Measurements from ENCODE around the gene C2CD2.

C2CD2 gene

DNA sequence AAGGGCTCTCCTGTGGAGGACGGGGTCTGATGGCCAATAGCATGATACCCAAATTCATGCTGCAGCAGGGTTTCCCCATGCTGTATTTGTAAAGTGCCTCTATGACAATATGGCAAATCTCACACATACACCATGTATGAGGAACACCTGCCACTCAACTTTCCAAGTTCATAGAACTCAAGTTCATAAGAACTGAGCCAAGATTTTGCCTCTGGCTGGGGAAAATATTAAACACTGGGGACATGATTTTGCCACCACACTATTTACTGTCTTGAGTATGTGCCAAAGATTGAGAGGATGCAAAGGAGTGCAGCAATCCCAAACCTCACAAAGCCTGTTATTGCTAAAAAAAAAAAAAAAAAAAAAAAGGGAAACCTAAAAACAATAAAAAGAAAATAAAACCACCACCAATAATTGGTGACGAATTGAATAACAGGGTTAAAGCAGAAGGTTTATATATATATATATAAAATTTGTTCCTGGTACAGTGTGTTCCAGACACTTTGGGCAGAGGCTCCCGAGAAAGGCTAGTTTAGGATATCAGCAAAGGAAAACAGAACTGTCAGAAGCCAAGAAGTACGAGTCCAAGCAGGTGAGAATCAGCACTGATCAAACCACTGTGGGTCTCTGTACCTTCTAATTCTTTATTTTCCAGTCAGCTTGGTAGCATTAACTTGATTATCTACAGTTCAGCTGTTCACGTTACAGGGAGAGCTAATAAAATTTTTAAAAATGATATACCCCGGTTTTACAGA, 32.0 kb upstream of the C2CD2 start:
- no peak for DNase-seq (ENCODE audit: extremely low read depth, low read depth)
- H3K4me3 ChIP-seq (replicated peaks; ENCODE audit: low read depth, low read length) = no peak overlapping the region
- TF ChIP-seq, protein P1, sequence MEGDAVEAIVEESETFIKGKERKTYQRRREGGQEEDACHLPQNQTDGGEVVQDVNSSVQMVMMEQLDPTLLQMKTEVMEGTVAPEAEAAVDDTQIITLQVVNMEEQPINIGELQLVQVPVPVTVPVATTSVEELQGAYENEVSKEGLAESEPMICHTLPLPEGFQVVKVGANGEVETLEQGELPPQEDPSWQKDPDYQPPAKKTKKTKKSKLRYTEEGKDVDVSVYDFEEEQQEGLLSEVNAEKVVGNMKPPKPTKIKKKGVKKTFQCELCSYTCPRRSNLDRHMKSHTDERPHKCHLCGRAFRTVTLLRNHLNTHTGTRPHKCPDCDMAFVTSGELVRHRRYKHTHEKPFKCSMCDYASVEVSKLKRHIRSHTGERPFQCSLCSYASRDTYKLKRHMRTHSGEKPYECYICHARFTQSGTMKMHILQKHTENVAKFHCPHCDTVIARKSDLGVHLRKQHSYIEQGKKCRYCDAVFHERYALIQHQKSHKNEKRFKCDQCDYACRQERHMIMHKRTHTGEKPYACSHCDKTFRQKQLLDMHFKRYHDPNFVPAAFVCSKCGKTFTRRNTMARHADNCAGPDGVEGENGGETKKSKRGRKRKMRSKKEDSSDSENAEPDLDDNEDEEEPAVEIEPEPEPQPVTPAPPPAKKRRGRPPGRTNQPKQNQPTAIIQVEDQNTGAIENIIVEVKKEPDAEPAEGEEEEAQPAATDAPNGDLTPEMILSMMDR (IDR thresholded peaks at IDR 0.05; ENCODE audit: low read depth, low read length, missing control alignments) = no peak

DNA sequence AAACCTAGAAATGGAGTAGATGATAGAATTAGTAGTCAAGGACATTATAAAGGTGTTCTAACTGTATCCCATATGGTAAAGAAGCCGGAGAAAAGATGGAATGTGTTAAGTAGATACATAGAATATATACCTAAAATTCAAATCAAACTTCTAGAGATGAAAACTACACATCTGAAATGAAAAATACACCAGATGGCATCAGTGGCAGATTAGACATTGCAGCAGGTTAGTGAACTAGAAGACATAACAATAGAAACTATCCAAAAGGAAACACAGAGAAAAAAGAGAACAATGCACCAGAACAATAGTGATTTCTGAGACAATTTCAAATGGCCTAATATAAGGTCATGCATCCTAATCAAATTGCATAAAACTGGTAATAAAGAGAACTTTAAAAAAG, 29.4 kb upstream of the C2CD2 start:
- no peak for DNase-seq (ENCODE audit: extremely low read depth, low read depth)
- H3K4me3 ChIP-seq (replicated peaks; ENCODE audit: low read depth, low read length) = no peak overlapping the region
- TF ChIP-seq, protein P1 (IDR thresholded peaks at IDR 0.05; ENCODE audit: low read depth, low read length, missing control alignments) = no peak

DNA sequence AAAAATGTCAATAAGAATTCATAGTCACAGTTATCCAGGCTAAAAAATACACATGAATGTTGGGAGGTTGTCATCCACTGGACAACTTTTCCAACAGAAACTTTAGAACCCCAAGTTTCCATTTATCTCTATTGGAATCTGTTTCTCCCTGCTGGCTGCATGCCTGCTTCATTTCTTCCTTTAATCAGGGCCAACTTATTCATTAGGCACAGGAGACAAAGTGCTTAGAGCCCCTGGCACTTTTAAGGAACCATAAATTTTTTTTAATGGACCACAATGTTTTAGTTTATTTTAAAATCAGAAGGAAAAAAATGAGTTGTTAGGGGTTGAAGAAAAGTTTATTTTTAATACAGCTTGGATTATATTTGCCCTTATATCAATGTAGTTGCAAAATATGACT, 26.7 kb upstream of the C2CD2 start:
- no peak overlapping the region for H3K4me3 ChIP-seq (replicated peaks; ENCODE audit: low read depth, low read length)
- no peak for DNase-seq (ENCODE audit: extremely low read depth, low read depth)
- TF ChIP-seq, protein P1 (IDR thresholded peaks at IDR 0.05; ENCODE audit: low read depth, low read length, missing control alignments) = no peak

DNA sequence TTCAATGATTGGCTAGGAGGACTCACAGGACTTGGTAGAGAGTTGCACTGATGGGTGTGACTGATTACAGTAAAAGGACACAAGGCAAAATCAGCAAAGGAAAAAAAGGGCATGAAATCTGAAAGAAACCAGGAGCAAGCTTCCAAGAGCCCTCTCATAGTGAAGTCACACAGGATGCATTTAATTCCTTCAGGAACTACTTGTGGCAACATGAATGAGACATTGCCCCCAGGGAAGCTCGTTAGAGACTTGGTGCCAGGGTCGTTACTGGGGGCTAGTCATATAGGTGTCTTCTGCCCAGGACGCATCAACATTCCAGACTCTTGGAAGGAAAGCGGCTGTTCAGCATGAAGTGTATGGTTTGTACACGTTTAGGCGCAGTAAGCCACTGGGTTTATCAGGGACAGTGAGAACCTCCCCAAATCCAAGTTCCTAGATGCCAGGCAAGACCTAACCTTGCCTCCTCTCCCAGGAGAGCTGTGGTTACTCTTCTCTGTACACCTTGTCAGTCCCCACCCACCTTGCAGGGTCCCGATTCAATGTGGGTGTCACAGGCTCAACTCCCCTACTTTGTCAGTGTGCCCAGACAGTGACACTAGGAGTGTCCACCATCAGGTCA, 26.0 kb upstream of the C2CD2 start:
- TF ChIP-seq, protein P1 (IDR thresholded peaks at IDR 0.05; ENCODE audit: low read depth, low read length, missing control alignments) = no peak
- no peak overlapping the region for H3K4me3 ChIP-seq (replicated peaks; ENCODE audit: low read depth, low read length)
- no peak for DNase-seq (ENCODE audit: extremely low read depth, low read depth)

DNA sequence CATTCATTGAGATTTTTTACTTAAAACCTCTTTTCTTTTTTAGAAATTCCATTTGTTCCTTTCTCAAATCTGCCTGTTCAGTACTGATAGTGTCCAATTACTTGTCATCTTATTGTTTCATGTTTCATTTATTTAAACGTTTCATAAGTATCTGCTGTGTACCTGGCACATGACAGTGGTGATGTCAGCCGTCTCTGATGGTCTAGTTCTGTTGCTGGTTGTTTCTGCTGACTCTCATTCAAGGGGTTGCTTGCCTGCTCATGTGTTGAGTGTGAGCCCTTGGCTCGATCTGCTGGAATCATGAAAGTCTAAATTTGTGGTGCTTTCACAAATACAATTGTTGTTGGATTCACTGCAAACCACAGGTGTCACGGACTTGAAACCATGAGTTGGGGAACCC, 25.5 kb upstream of the C2CD2 start:
- TF ChIP-seq, protein P1 (IDR thresholded peaks at IDR 0.05; ENCODE audit: low read depth, low read length, missing control alignments) = no peak
- no peak for DNase-seq (ENCODE audit: extremely low read depth, low read depth)
- H3K4me3 ChIP-seq (replicated peaks; ENCODE audit: low read depth, low read length) = no peak overlapping the region

DNA sequence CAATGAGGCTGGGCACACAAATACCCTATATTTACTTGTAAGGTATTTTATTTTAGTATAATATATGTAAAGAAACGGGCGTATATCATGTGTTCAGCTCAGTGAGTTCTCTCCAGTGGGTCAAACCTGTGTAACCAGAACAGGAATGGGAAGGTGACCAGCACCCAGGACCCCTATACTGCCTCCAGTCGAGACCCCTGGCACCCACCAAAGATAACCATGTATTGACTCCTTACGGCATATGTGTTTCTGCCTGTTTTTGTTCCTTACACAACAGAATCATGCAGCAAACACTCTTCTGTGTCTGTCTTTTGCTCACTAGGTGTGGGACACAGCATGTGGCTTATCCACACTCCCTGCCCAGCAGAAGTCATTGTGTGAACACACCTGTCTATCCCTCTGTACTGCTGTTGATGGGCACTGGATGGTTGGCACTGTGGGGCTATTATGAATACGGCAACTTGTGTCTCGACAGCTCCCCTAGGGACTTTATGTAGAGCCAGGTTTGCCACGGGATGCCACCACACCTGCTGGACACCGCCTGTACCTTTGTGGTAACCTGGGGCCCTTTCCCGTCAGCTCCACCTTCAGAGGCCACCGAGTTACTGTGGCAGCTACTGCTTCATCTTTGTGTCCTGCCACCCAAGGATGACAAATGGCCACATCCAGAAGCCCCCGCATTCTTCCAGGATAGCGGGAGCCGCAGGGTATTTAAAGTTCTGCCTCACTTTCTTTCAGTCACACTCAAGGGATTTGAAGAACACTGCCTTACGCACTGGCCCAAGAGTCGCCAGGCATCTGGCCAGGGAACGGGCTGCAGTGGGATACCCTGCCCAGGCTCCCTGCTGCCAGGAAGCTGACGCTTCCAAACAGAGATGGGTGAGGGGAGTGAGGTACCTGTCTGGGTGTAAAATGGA, 23.5 kb upstream of the C2CD2 start:
- DNase-seq (ENCODE audit: extremely low read depth, low read depth) = no peak
- H3K4me3 ChIP-seq (replicated peaks; ENCODE audit: low read depth, low read length) = no peak overlapping the region
- TF ChIP-seq, protein P1 (IDR thresholded peaks at IDR 0.05; ENCODE audit: low read depth, low read length, missing control alignments) = no peak

Data from HFF-Myc (cell line).